Esophagus squamous epithelium (tissue), 5 donors: Measurements from ENCODE around the gene PRDM2. TPM values are rescaled to one million over a fixed set of nuclear protein-coding genes. Genes with fewer than 3 reads are reported as not detected.

Source experiments
- DNase-seq: peaks from one replicate; lab custom pipeline; 2025; lab: John Stamatoyannopoulos, UW
- H3K27ac ChIP-seq, 4 donors: fragments of 200-600 bp; sonication (generic); one replicate each; pipeline ENCODE4 v1.5.1; 2016 to 2019; ENCODE audit warnings: mild to moderate bottlenecking in 1 of 4
- H3K27me3 ChIP-seq, 4 donors: fragments of 200-600 bp; sonication (generic); 1 replicate in 3 of 4; 2 replicates in 1 of 4; pipeline versions ENCODE4 v1.5.1 to v1.6.0; 2017 to 2021; ENCODE audit warnings: antibody characterized with exemption in 1 of 4
- H3K36me3 ChIP-seq, 3 donors: fragments of 200-600 bp; sonication (generic); one replicate each; pipeline ENCODE4 v1.5.1; 2016 to 2019
- H3K4me1 ChIP-seq, 3 donors: fragments of 200-600 bp; sonication (generic); one replicate each; pipeline ENCODE4 v1.5.1; 2017 to 2019
- H3K4me3 ChIP-seq, 4 donors: fragments of 200-600 bp; sonication (generic); 1 replicate in 3 of 4; 2 replicates in 1 of 4; pipeline ENCODE4 v1.5.1; 2016 to 2019; ENCODE audit warnings: mild to moderate bottlenecking in 2 of 4, moderate library complexity in 1 of 4
- H3K9me3 ChIP-seq, 3 donors: fragments of 200-600 bp; sonication (generic); one replicate each; pipeline ENCODE4 v1.5.1; 2016 to 2019
- CTCF ChIP-seq, 6 experiments: fragments of 450-650 bp in 4 of 6; fragments of 200-600 bp in 2 of 6; sonication (generic) in 2 of 6; IDR thresholded peaks; one replicate each; pipeline ENCODE4 v1.5.1; 2016 to 2019; ENCODE audit warnings: antibody characterized with exemption in 6 of 6, mild to moderate bottlenecking in 4 of 6, moderate library complexity in 4 of 6
- POLR2A ChIP-seq, 4 donors: fragments of 450-650 bp; IDR thresholded peaks; one replicate each; pipeline ENCODE4 v1.6.1; 2017; ENCODE audit warnings: antibody characterized with exemption in 4 of 4, mild to moderate bottlenecking in 4 of 4, moderate library complexity in 3 of 4
- WGBS, 2 donors: methylation state at CpG; one replicate each; pipeline ENCODE4 v1.1.5; 2018; 5-methylcytosine and 5-hydroxymethylcytosine counted together
- intact Hi-C: fragments of 100-400 bp; cut with DNase I; formaldehyde crosslinking; loops from one replicate; pipeline ENCODE4 v1.15.0; 2022
- total RNA-seq, 4 donors: library from RNA; depleted of rRNA; stranded (reverse); fragments of >200 nt; gene quantifications; one replicate each; pipeline ENCODE4 v1.1.0, GENCODE V29; 2016
- donor health status: DM: yes; HTN: yes; CAD: no.

The PRDM2 gene
- total RNA-seq, 4 donors from 2014 or later, result 19.2 to 37.4 (median 26.2) TPM

- Histone ChIP-seq H3K27me3 (no peaks in the 10 kb centered on the region), H3K36me3 (peaks cover 0 to 15% (median 0%) of the 10 kb centered on the region in 3 donors), H3K4me1 (peaks cover 0 to 21% (median 8%) of the 10 kb centered on the region in 3 donors), H3K9me3 (no peaks in the 10 kb centered on the region), H3K27ac (peak overlapping the region in 1 of 4 donors; percentile 31), H3K4me3 (no peak overlapping the region)
- intact Hi-C loops, result no loop called here
- DNase-seq, result no peak
- WGBS, 2 donors, result 71% methylated on average over 5 of the region's 5 CpGs
- no peak for TF ChIP-seq POLR2A (IDR thresholded peaks at IDR 0.05)
Measured at GRCh38 chr1:13732971-13733667, 33.1 kb downstream of the PRDM2 start.

GRCh38 chr1:13733711-13734110 lies 33.7 kb downstream of the PRDM2 start:
- intact Hi-C loops, result no loop called here
- 82 to 91% methylated on average over 1 of the region's 1 CpG for WGBS, 2 donors
- TF ChIP-seq POLR2A (IDR thresholded peaks at IDR 0.05) (no peak), CTCF (IDR thresholded peaks at IDR 0.05) (no peak)
- H3K27me3 ChIP-seq, result no peaks in the 10 kb centered on the region
- no peak overlapping the region for H3K4me3 ChIP-seq
- no peak for DNase-seq
- H3K4me1 ChIP-seq, result peaks cover 0 to 21% (median 8%) of the 10 kb centered on the region in 3 donors
- no peaks in the 10 kb centered on the region for H3K9me3 ChIP-seq
- H3K36me3 ChIP-seq, result peaks cover 0 to 15% (median 0%) of the 10 kb centered on the region in 3 donors
- H3K27ac ChIP-seq, result no peak overlapping the region

GRCh38 chr1:13735168-13735930 lies 35.4 kb downstream of the PRDM2 start:
- no peak for DNase-seq
- intact Hi-C loops, result no loop called here
- Histone ChIP-seq H3K36me3 (peaks cover 0 to 15% (median 0%) of the 10 kb centered on the region in 3 donors), H3K27ac (no peak overlapping the region), H3K4me3 (no peak overlapping the region), H3K4me1 (peaks cover 0 to 12% (median 8%) of the 10 kb centered on the region in 3 donors), H3K9me3 (no peaks in the 10 kb centered on the region), H3K27me3 (no peaks in the 10 kb centered on the region)
- WGBS, 2 donors, result 93 to 94% methylated on average over 11 of the region's 11 CpGs
- TF ChIP-seq POLR2A (IDR thresholded peaks at IDR 0.05), result no peak
- TF ChIP-seq CTCF (IDR thresholded peaks at IDR 0.05), result no peak

- Histone ChIP-seq H3K4me3 (no peak overlapping the region), H3K9me3 (no peaks in the 10 kb centered on the region), H3K27ac (no peak overlapping the region), H3K27me3 (no peaks in the 10 kb centered on the region), H3K36me3 (peaks cover 0 to 25% (median 0%) of the 10 kb centered on the region in 3 donors), H3K4me1 (no peaks in the 10 kb centered on the region)
- intact Hi-C loops, result no loop called here
- DNase-seq, result no peak
- TF ChIP-seq POLR2A (IDR thresholded peaks at IDR 0.05), result no peak
Measured at GRCh38 chr1:13737398-13737797, 37.4 kb downstream of the PRDM2 start.

- Histone ChIP-seq H3K9me3 (no peaks in the 10 kb centered on the region), H3K4me3 (no peak overlapping the region), H3K4me1 (peaks cover 5 to 20% (median 12%) of the 10 kb centered on the region in 3 donors), H3K36me3 (peaks cover 0 to 14% (median 0%) of the 10 kb centered on the region in 3 donors), H3K27ac (no peak overlapping the region), H3K27me3 (no peaks in the 10 kb centered on the region)
- intact Hi-C loops, result no loop called here
- TF ChIP-seq POLR2A (IDR thresholded peaks at IDR 0.05) (no peak), CTCF (IDR thresholded peaks at IDR 0.05) (no peak)
- DNase-seq, result no peak
- WGBS, 2 donors, result 93 to 96% methylated on average over 3 of the region's 3 CpGs
Measured at GRCh38 chr1:13746342-13746741, 46.4 kb downstream of the PRDM2 start.
